Measurements from ENCODE around the gene RPL29. TPM values are rescaled to one million over a fixed set of nuclear protein-coding genes. Genes with fewer than 3 reads are reported as not detected.
A peak's percentile ranks its signal among the peaks of the same experiment; 100 is the strongest.

RPL29 gene
- total and polyA plus RNA-seq, 2 of the 13 experiments (the other 11 are each of a cell fraction or from before 2014, with no cell fraction given), result 1,348 to 2,263 TPM

- in situ Hi-C loops (cut with HindIII; ENCODE audit: extremely low pct_ligation_motif_present, low pct_unique_long_range_greater_than_20kb), result no loop called here
- intact Hi-C loops (cut with micrococcal nuclease; ENCODE audit: unreplicated experiment), result no loop called here
- peak; percentile 50 for DNase-seq (ENCODE audit: low spot score)
- ATAC-seq, result no peak
- ChIA-PET POLR2A (interaction anchor here (1.4 to 5.5 kb wide), 4 partner anchors 15 to 81 kb away, joined by 6 to 173 read pairs (median 19); partner anchors contain the start of genes DUSP7, PARP3, RPL29 and RRP9), CTCF (ENCODE audit: low intra/inter-chr PET ratio, low total read pairs) (interaction anchor here (3.5 kb wide), 1 partner anchor 34 kb away, joined by 34 read pairs; the partner anchor contains the start of genes PARP3 and RRP9)
- peak overlapping the region; percentile 99 for H3K4me2 ChIP-seq (ENCODE audit: low read depth, low read length)
- H3K27me3 ChIP-seq (ENCODE audit: control insufficient read depth in 1 of 2, insufficient read depth in 2 of 2, low read length in 2 of 2), result no peaks in the 10 kb centered on the region; a peak in 1 of 5 replicates
- FAIRE-seq, result no peak
- H3K4me3 ChIP-seq (replicated peaks in 1 of 3; ENCODE audit: insufficient read depth in 1 of 3, low read depth in 2 of 3, low read length in 3 of 3), result peak overlapping the region in 1 of 3 experiments; percentile 77; a peak in 1 of 6 replicates
- H3K79me2 ChIP-seq (ENCODE audit: insufficient read depth, low read length), result peaks cover 11% of the 10 kb centered on the region
- no peaks in the 10 kb centered on the region for H4K20me1 ChIP-seq (ENCODE audit: insufficient read depth, low read length)
- peaks cover 42% of the 10 kb centered on the region for H3K4me1 ChIP-seq (ENCODE audit: insufficient read depth, low read length)
- no peaks in the 10 kb centered on the region for H3K9me3 ChIP-seq (ENCODE audit: low read length)
- peaks cover 2 to 3% of the 10 kb centered on the region in 2 experiments; a peak in 1 of 5 replicates for H3K36me3 ChIP-seq (replicated peaks in 1 of 2; ENCODE audit: control insufficient read depth in 1 of 2, insufficient read depth in 2 of 2, low read length in 2 of 2)
- WGBS (ENCODE audit: low lambda C conversion rate), result 83% methylated on average over 46 of the region's 46 CpGs
- TSS peak; percentile 77 for BruUV-seq (replicated peaks)
- peak overlapping the region; percentile 94; the same call in 1 of the 2 replicates for H3K9ac ChIP-seq (ENCODE audit: insufficient read depth, low read depth, low read length)
- H3K27ac ChIP-seq (ENCODE audit: extremely low read length, insufficient read depth, low read length), result no peak overlapping the region
- no peak overlapping the region for H2AFZ ChIP-seq (ENCODE audit: low read length)
- 0 out of 2 replicates have a peak, but pooled peaks have one; percentile 38 for TF ChIP-seq ZNF572 (CRISPR knock-in tag; IDR thresholded peaks at IDR 0.05)
- TF ChIP-seq RFX1 (IDR thresholded peaks at IDR 0.05), result peak; percentile 70
- 0 out of 2 replicates have a peak, but pooled peaks have one; percentile 24 for TF ChIP-seq ZMYM4 (CRISPR knock-in tag; IDR thresholded peaks at IDR 0.05)
- no peak for TF ChIP-seq CBX2 (IDR thresholded peaks at IDR 0.05; ENCODE audit: low read depth, low read length)
- no peak for TF ChIP-seq CBX2 (CRISPR knock-in tag; IDR thresholded peaks at IDR 0.05; ENCODE audit: low read depth)
- no peak for TF ChIP-seq NONO (IDR thresholded peaks at IDR 0.05)
- TF ChIP-seq NONO (CRISPR knock-in tag; conservative IDR thresholded peaks at IDR 0.05), result peak; percentile 13; the same call in 1 of the 2 replicates
- peak; percentile 33 for TF ChIP-seq CTCF (CRISPR knock-in tag; IDR thresholded peaks at IDR 0.05)
- TF ChIP-seq KDM5A (IDR thresholded peaks at IDR 0.05; ENCODE audit: borderline replicate concordance, low read length), result no peak
- no peak for TF ChIP-seq CERS6 (CRISPR knock-in tag; IDR thresholded peaks at IDR 0.05)
- peak; percentile 10 for TF ChIP-seq TEAD3 (CRISPR knock-in tag; optimal IDR thresholded peaks at IDR 0.05; ENCODE audit: borderline replicate concordance)
- no peak for TF ChIP-seq GATAD2A (CRISPR knock-in tag; IDR thresholded peaks at IDR 0.05)
- TF ChIP-seq ZC3H4 (CRISPR knock-in tag; IDR thresholded peaks at IDR 0.05; ENCODE audit: borderline replicate concordance), result 0 out of 2 replicates have a peak, but pooled peaks have one; percentile 13
- TF ChIP-seq STAG1 (CRISPR knock-in tag; IDR thresholded peaks at IDR 0.05), result peak; percentile 7; the same call in 1 of the 2 replicates
- TF ChIP-seq ELF1 (CRISPR knock-in tag; IDR thresholded peaks at IDR 0.05), result no peak
- no peak for TF ChIP-seq TCF12 (IDR thresholded peaks at IDR 0.05)
- no peak for TF ChIP-seq TCF12 (CRISPR knock-in tag; IDR thresholded peaks at IDR 0.05)
- TF ChIP-seq MAFK (conservative IDR thresholded peaks at IDR 0.05 in 1 of 2, IDR thresholded peaks at IDR 0.05 in 1 of 2; ENCODE audit: low read length in 2 of 2), result no peak
- TF ChIP-seq ZNF501 (CRISPR knock-in tag; IDR thresholded peaks at IDR 0.05), result no peak
- no peak for TF ChIP-seq ZNF124 (CRISPR knock-in tag; IDR thresholded peaks at IDR 0.05)
- TF ChIP-seq RFX3 (CRISPR knock-in tag; IDR thresholded peaks at IDR 0.05), result peak; percentile 78
- TF ChIP-seq NFE2L1 (CRISPR knock-in tag; IDR thresholded peaks at IDR 0.05; ENCODE audit: borderline replicate concordance), result no peak
- TF ChIP-seq SP1 (IDR thresholded peaks at IDR 0.05), result no peak
- TF ChIP-seq SP1 (CRISPR knock-in tag; IDR thresholded peaks at IDR 0.05), result 0 out of 2 replicates have a peak, but pooled peaks have one; percentile 23
Measured at GRCh38 chr3:51975852-51976549, 19.7 kb downstream of the RPL29 start.

Data from HepG2 (cell line).